HepG2 (cell line): ENCODE measurements around the gene FOXK2. TPM values are rescaled to one million over a fixed set of nuclear protein-coding genes. Genes with fewer than 3 reads are reported as not detected.

Experiments
- ARHGAP35 ChIP-seq: sonication (generic); formaldehyde crosslinking; IDR thresholded peaks from 2 replicates; pipeline ENCODE4 v1.9.0; 2022; ENCODE audit warnings: mild to moderate bottlenecking, inconsistent platforms, moderate library complexity, missing genetic modification reagents, borderline replicate concordance
- CREB1 ChIP-seq, 2 experiments: fragments of 450-650 bp in 1 of 2; IDR thresholded peaks; 2 replicates each; pipeline ENCODE4 v1.6.1; 2016 to 2017; ENCODE audit warnings: control low read depth in 1 of 2, mild to moderate bottlenecking in 1 of 2, missing compliant biosample characterization in 1 of 2, missing genetic modification characterization in 1 of 2
- CREM ChIP-seq, 2 experiments: sonication (generic) in 1 of 2; formaldehyde crosslinking in 1 of 2; IDR thresholded peaks; 2 replicates each; pipeline versions ENCODE4 v1.4.0 to v1.6.1; 2016 to 2020; ENCODE audit warnings: antibody characterized with exemption in 1 of 2, mild to moderate bottlenecking in 1 of 2, missing genetic modification reagents in 1 of 2
- HOXA7 ChIP-seq: sonication (generic); formaldehyde crosslinking; IDR thresholded peaks from 2 replicates; pipeline ENCODE4 v1.8.1; 2022; ENCODE audit warnings: mild to moderate bottlenecking, missing genetic modification reagents, moderate library complexity
- KLF16 ChIP-seq, 2 experiments: sonication (generic) in 1 of 2; formaldehyde crosslinking in 1 of 2; IDR thresholded peaks; 2 replicates each; pipeline versions ENCODE4 v1.6.1 to v1.8.0; 2016 to 2023; ENCODE audit warnings: missing genetic modification reagents in 2 of 2, missing compliant biosample characterization in 1 of 2
- MYNN ChIP-seq: sonication (generic); formaldehyde crosslinking; IDR thresholded peaks from 2 replicates; pipeline ENCODE4 v1.4.0; 2020; ENCODE audit warnings: mild to moderate bottlenecking, low read depth, missing genetic modification reagents
- SMYD3 ChIP-seq: sonication (generic); formaldehyde crosslinking; IDR thresholded peaks from 2 replicates; pipeline ENCODE4 v1.8.1; 2023; ENCODE audit warnings: mild to moderate bottlenecking, missing genetic modification reagents
- TAF1 ChIP-seq: sonication (generic); formaldehyde crosslinking; IDR thresholded peaks from 2 replicates; pipeline ENCODE4 v1.4.0; 2020; ENCODE audit warnings: missing genetic modification reagents
- ZNF329 ChIP-seq: sonication (generic); formaldehyde crosslinking; IDR thresholded peaks from 2 replicates; pipeline ENCODE4 v1.9.0; 2021; ENCODE audit warnings: low read depth, mild to moderate bottlenecking, missing genetic modification reagents
- ZNF703 ChIP-seq: sonication (generic); formaldehyde crosslinking; IDR thresholded peaks from 2 replicates; pipeline ENCODE4 v1.5.1; 2020; ENCODE audit warnings: missing genetic modification reagents, mild to moderate bottlenecking, moderate library complexity, borderline replicate concordance
- polyA plus RNA-seq, 8 experiments: library from polyadenylated mRNA; depleted of rRNA in 3 of 8; stranded (reverse) in 7 of 8; unstranded in 1 of 8; fragments of >200 nt; fragmentation: Illumina TruSeq in 4 of 8; extraction: Trizol in 4 of 8; gene quantifications; 2 replicates each; pipeline versions ENCODE4 v1.2.1 to v1.2.3, GENCODE V29; 2011 to 2016; ENCODE audit warnings: low read depth in 4 of 8, missing spikeins in 1 of 8, mixed read lengths in 1 of 8; ENCODE audit not compliant: insufficient read depth in 1 of 8
- total RNA-seq, 5 experiments: library from RNA; depleted of rRNA; stranded (reverse); fragments of >200 nt; fragmentation: Illumina TruSeq; extraction: Trizol; gene quantifications; 2 replicates each; pipeline ENCODE4 v1.2.3, GENCODE V29; 2016; ENCODE audit warnings: low read depth in 1 of 5
- TF ChIP-seq, protein P1 (sequence below): sonication (generic); formaldehyde crosslinking; IDR thresholded peaks from 2 replicates; pipeline ENCODE4 v1.8.1; 2022; ENCODE audit warnings: low read depth, mild to moderate bottlenecking, missing genetic modification reagents
- TF ChIP-seq, protein P2 (sequence below): IDR thresholded peaks from 2 replicates; pipeline ENCODE4 v1.6.1; 2016; ENCODE audit warnings: mild to moderate bottlenecking
- TF ChIP-seq, protein P3 (sequence below): sonication (generic); formaldehyde crosslinking; IDR thresholded peaks from 2 replicates; pipeline ENCODE4 v1.4.0; 2020; ENCODE audit warnings: missing genetic modification reagents
- TF ChIP-seq, protein P4 (sequence below): sonication (generic); formaldehyde crosslinking; IDR thresholded peaks from 2 replicates; pipeline ENCODE4 v1.9.0; 2022; ENCODE audit warnings: missing genetic modification reagents, mild to moderate bottlenecking, borderline replicate concordance
- TF ChIP-seq, protein P5 (sequence below): sonication (generic); formaldehyde crosslinking; IDR thresholded peaks from 2 replicates; pipeline ENCODE4 v1.4.0; 2020; ENCODE audit warnings: missing genetic modification reagents
- TF ChIP-seq, protein P6 (sequence below): sonication (generic); IDR thresholded peaks from 2 replicates; pipeline ENCODE4 v1.6.1; 2016; ENCODE audit warnings: low read depth, borderline replicate concordance

FOXK2 gene
- total and polyA plus RNA-seq, 2 of the 13 experiments (the other 11 are each of a cell fraction or from before 2014, with no cell fraction given) = 67.1 to 67.2 TPM

DNA sequence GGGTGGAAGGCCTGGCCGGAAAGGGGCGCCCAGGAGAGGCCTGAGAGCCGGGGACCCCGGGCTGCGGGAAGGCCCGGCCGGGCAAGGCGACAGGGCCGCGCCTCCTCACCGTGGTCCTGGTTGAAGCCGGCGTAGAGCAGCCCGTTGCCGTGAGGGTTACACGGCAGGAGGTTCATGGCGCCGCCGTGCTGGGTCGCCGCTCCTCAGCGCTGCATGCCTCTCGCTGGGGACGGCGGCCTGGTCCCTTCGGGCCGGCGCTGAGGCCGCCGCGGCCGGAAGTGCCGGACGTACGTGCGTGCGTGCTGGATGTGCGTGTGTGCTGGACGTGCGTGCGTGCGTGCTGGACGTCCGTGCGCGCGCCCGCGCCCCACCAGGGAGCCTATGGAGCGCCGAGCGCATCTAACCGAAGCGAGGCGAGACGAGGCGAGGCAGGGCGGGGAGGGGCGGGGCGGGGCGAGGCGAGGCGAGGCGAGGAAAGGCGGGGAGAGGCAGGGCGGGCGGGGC is 128.7 kb downstream of the FOXK2 start, which contains the start of gene WDR45B (continued):
- TF ChIP-seq, protein P1, sequence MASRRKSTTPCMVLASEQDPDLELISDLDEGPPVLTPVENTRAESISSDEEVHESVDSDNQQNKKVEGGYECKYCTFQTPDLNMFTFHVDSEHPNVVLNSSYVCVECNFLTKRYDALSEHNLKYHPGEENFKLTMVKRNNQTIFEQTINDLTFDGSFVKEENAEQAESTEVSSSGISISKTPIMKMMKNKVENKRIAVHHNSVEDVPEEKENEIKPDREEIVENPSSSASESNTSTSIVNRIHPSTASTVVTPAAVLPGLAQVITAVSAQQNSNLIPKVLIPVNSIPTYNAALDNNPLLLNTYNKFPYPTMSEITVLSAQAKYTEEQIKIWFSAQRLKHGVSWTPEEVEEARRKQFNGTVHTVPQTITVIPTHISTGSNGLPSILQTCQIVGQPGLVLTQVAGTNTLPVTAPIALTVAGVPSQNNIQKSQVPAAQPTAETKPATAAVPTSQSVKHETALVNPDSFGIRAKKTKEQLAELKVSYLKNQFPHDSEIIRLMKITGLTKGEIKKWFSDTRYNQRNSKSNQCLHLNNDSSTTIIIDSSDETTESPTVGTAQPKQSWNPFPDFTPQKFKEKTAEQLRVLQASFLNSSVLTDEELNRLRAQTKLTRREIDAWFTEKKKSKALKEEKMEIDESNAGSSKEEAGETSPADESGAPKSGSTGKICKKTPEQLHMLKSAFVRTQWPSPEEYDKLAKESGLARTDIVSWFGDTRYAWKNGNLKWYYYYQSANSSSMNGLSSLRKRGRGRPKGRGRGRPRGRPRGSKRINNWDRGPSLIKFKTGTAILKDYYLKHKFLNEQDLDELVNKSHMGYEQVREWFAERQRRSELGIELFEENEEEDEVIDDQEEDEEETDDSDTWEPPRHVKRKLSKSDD (CRISPR knock-in tag) = 0 out of 2 replicates have a peak, but pooled peaks have one; percentile 63
- TF ChIP-seq CREB1 (IDR thresholded peaks at IDR 0.05) (peak; percentile 76), CREB1 (CRISPR knock-in tag; IDR thresholded peaks at IDR 0.05) (no peak), MYNN (CRISPR knock-in tag) (no peak), ARHGAP35 (peak; percentile 93), ZNF703 (CRISPR knock-in tag) (no peak), HOXA7 (no peak), KLF16 (CRISPR knock-in tag; IDR thresholded peaks at IDR 0.05) (peak in 1 of 2 experiments; percentile 55; a peak in 2 of 4 replicates), TAF1 (CRISPR knock-in tag) (peak; percentile 95), SMYD3 (CRISPR knock-in tag) (no peak), ZNF329 (peak; percentile 81; the same call in 1 of the 2 replicates), CREM (IDR thresholded peaks at IDR 0.05) (no peak), CREM (CRISPR knock-in tag; IDR thresholded peaks at IDR 0.05) (no peak)
- TF ChIP-seq, protein P2, sequence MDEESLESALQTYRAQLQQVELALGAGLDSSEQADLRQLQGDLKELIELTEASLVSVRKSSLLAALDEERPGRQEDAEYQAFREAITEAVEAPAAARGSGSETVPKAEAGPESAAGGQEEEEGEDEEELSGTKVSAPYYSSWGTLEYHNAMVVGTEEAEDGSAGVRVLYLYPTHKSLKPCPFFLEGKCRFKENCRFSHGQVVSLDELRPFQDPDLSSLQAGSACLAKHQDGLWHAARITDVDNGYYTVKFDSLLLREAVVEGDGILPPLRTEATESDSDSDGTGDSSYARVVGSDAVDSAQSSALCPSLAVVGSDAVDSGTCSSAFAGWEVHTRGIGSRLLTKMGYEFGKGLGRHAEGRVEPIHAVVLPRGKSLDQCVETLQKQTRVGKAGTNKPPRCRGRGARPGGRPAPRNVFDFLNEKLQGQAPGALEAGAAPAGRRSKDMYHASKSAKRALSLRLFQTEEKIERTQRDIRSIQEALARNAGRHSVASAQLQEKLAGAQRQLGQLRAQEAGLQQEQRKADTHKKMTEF = peak; percentile 94
- TF ChIP-seq, protein P3, sequence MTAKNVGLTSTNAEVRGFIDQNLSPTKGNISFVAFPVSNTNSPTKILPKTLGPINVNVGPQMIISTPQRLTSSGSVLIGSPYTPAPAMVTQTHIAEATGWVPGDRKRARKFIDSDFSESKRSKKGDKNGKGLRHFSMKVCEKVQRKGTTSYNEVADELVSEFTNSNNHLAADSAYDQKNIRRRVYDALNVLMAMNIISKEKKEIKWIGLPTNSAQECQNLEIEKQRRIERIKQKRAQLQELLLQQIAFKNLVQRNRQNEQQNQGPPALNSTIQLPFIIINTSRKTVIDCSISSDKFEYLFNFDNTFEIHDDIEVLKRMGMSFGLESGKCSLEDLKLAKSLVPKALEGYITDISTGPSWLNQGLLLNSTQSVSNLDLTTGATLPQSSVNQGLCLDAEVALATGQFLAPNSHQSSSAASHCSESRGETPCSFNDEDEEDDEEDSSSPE (CRISPR knock-in tag) = peak; percentile 31
- TF ChIP-seq, protein P4, sequence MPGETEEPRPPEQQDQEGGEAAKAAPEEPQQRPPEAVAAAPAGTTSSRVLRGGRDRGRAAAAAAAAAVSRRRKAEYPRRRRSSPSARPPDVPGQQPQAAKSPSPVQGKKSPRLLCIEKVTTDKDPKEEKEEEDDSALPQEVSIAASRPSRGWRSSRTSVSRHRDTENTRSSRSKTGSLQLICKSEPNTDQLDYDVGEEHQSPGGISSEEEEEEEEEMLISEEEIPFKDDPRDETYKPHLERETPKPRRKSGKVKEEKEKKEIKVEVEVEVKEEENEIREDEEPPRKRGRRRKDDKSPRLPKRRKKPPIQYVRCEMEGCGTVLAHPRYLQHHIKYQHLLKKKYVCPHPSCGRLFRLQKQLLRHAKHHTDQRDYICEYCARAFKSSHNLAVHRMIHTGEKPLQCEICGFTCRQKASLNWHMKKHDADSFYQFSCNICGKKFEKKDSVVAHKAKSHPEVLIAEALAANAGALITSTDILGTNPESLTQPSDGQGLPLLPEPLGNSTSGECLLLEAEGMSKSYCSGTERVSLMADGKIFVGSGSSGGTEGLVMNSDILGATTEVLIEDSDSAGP (CRISPR knock-in tag) = 0 out of 2 replicates have a peak, but pooled peaks have one; percentile 60
- TF ChIP-seq, protein P5, sequence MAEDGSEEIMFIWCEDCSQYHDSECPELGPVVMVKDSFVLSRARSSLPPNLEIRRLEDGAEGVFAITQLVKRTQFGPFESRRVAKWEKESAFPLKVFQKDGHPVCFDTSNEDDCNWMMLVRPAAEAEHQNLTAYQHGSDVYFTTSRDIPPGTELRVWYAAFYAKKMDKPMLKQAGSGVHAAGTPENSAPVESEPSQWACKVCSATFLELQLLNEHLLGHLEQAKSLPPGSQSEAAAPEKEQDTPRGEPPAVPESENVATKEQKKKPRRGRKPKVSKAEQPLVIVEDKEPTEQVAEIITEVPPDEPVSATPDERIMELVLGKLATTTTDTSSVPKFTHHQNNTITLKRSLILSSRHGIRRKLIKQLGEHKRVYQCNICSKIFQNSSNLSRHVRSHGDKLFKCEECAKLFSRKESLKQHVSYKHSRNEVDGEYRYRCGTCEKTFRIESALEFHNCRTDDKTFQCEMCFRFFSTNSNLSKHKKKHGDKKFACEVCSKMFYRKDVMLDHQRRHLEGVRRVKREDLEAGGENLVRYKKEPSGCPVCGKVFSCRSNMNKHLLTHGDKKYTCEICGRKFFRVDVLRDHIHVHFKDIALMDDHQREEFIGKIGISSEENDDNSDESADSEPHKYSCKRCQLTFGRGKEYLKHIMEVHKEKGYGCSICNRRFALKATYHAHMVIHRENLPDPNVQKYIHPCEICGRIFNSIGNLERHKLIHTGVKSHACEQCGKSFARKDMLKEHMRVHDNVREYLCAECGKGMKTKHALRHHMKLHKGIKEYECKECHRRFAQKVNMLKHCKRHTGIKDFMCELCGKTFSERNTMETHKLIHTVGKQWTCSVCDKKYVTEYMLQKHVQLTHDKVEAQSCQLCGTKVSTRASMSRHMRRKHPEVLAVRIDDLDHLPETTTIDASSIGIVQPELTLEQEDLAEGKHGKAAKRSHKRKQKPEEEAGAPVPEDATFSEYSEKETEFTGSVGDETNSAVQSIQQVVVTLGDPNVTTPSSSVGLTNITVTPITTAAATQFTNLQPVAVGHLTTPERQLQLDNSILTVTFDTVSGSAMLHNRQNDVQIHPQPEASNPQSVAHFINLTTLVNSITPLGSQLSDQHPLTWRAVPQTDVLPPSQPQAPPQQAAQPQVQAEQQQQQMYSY (CRISPR knock-in tag) = no peak; the same call in 1 of the 2 replicates
- TF ChIP-seq, protein P6, sequence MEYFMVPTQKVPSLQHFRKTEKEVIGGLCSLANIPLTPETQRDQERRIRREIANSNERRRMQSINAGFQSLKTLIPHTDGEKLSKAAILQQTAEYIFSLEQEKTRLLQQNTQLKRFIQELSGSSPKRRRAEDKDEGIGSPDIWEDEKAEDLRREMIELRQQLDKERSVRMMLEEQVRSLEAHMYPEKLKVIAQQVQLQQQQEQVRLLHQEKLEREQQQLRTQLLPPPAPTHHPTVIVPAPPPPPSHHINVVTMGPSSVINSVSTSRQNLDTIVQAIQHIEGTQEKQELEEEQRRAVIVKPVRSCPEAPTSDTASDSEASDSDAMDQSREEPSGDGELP = peak; percentile 56; the same call in 1 of the 2 replicates
